SKM-1 treated with dmso at 0.1 percent for 144 hours (cell line): ENCODE data around the gene ITGB1BP2.
A peak's percentile ranks its signal among the peaks of the same experiment; 100 is the strongest.
"Not testable (repeated sequence)": the region's sequence is repeated elsewhere in the genome, so short reads cannot be mapped to it uniquely, and the experiment has no call there.

Source experiments
- DNase-seq: peaks from one replicate; lab custom pipeline; 2025; ENCODE audit not compliant: unreplicated experiment; lab: John Stamatoyannopoulos, UW

The ITGB1BP2 gene

DNA sequence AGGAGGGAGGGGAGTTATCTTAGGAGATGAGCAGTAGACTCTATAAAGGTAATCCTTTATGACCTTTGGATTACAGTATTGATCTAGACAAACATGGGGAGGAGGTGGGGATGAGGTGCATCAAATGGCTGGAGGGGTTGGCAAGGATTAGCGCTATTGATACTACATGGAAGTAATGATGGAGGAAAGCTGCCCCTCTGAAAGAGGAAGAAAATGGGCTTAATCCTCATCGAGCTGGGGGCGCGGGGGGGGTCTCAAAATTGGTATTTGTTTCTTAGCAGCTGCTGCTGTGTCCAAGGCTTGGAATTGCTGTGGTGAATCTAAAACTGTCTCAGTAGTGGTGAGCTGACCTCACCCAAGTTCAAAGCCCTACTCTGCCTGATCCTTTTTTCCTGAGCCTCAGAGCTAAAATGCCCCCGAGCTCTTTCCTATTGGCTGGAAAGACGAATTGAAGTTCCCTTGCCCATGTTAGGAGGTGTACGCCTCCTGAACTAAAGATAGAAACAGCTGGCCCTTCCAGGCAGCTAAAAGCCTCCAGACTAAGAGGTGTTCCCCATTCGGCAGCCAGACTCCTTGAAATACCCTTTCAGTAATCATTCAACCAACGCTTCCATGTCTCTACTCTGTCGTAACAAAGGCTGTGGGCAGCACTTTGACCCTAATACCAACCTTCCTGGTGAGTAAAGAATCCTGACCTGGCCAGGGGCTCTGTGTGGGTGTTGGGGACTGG is at the start of gene ITGB1BP2:
Gene ITGB1BP2 (plus strand): TSS at position 556 of the 730 bp plus-strand sequence. CDS start 57 bp downstream, at position 613.
- no peak for DNase-seq

- DNase-seq = no peak
These were observed 49.3 kb upstream of the ITGB1BP2 start for GRCh38 chrX:71252221-71252620.

DNA sequence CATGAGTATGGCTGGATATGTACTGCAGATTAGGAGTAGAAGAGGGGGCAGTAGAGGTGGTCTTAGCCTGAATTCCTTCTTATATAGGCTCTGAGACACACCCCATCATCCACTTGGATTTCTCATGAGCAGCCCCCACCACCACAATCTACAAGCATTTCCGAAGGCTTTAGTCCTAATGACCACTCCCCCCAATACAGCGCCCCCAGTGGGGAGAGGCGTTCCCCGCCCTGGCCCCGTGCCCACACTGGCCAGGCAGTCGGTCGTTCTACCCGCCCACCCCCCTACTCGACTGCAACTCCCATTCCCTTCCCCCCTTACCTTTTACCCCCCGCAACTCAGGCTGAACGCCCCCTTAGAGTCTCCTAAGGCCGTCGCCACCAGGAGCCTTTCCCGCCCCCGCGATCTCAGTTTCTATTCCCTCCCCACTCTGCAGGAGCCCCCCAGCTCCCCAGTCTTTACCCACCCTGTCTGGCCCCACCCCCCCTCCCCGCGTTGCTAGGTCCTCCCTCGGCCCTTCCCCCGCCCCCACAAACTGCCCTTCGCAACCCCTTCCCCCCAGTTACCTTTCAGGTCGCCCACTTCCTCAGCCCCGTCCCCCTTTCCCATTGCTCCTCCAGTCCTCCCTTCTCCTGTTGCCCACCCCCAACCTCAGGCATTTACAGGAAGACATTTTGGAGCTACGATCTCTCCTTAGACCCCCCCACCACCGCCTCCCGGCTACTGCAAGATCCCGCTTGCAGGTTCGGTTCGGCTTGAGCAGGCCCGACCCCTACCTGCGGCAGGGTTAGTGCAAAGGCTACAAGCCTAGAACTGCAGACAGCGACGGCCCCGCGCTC is 48.1 kb upstream of the ITGB1BP2 start:
- no peak for DNase-seq

GRCh38 chrX:71254092-71254963 is 47.2 kb upstream of the ITGB1BP2 start, which contains the start of gene ZMYM3:
TSS of gene ZMYM3 (minus strand) at chrX:71254140. CDS start at chrX:71253255, 885 bp downstream.
- peak; percentile 54 for DNase-seq

GRCh38 chrX:71256051-71256450 is 45.5 kb upstream of the ITGB1BP2 start:
- DNase-seq = no peak

GRCh38 chrX:71256856-71257255 is 44.7 kb upstream of the ITGB1BP2 start:
- no peak for DNase-seq

GRCh38 chrX:71268624-71269023 is 32.9 kb upstream of the ITGB1BP2 start:
- DNase-seq = not testable (repeated sequence)

DNA sequence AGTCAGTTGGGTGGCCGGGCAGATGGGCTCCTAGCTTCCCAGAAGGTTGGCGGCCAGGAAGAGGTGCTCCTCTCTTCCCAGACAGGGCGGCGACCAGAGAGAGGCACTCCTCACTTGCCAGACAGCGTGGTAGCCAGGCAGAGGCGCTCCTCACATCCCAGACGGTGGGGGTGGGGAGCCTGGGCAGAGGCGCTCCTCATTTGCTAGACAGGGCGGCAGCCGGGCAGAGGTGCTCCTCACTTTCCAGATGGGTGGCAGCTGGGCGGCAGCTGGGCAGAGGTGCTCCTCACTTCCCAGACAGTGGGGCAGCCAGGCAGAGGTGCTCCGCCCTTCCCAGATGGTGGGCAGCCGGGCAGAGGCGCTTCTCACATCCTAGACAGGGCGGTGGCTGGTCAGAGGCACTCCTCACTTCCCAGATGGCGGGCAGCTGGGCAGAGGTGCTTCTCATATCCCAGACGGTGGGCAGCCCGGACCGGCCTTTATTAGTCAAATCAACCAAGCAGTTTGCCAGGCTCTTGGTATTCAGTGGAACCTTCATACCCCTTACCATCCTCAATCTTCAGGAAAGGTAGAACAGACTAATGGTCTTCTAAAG is 31.7 kb upstream of the ITGB1BP2 start:
- DNase-seq = no peak

- DNase-seq = not testable (repeated sequence)
These were observed 29.2 kb upstream of the ITGB1BP2 start for GRCh38 chrX:71272313-71272712.

DNA sequence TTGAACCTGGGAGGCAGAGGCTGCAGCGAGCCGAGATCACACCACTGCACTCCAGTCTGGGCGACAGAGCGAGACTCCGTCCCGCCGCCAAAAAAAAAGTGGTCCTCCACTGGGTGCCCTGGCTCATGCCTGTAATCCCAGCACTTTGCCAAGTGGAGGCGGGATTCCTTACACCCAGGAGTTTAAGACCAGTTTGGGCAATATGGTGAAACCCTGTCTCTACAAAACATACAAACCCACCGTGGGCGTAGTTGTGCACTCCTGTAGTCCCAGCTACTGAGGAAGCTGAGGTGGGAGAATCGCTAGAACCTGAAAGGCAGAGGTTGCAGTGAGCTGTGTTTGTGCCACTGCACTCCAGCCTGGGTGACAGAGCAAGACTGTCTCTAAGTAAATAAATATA is 20.2 kb upstream of the ITGB1BP2 start:
- DNase-seq = not testable (repeated sequence)

DNA sequence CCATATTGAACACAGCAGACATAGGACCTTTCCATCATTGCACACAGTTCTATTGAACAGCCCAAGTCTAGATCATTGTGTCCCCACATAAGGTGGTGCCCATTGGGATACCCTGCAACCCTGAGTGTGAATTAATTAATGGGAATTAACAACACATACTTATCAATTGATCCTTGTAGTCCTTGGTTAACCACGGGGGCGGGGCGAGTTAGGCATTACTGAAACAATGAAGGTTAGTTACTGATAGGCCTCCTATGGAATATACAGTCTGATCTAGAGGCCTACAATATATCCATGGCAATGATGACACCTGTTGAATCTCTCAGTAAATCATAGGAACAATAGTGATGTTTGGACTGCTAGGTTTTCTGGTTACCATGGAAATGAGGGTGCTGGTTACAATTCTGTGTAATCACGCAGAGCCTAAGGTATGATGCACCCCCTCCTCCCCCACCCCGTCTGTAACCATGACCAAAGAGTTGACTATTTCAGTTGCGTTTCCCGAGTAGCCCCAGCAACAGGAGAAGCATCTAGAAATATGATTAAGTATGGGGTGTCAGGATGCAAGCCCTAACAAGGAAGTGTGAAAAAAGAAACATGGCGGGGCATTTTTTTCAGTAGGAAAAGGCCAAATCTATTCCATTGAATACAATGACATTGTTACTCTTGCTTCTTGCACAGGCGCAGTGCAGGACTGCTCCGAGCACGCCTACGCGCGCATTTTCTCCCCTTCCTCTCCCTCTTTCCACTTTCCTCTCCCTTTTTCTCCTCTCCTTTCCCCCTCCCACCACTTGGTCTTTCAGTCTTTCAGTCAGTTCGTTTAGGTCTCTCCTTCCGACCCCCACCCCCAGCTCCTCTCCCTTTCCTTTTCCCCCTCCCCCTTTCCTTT is 18.8 kb upstream of the ITGB1BP2 start:
- DNase-seq = no peak

DNA sequence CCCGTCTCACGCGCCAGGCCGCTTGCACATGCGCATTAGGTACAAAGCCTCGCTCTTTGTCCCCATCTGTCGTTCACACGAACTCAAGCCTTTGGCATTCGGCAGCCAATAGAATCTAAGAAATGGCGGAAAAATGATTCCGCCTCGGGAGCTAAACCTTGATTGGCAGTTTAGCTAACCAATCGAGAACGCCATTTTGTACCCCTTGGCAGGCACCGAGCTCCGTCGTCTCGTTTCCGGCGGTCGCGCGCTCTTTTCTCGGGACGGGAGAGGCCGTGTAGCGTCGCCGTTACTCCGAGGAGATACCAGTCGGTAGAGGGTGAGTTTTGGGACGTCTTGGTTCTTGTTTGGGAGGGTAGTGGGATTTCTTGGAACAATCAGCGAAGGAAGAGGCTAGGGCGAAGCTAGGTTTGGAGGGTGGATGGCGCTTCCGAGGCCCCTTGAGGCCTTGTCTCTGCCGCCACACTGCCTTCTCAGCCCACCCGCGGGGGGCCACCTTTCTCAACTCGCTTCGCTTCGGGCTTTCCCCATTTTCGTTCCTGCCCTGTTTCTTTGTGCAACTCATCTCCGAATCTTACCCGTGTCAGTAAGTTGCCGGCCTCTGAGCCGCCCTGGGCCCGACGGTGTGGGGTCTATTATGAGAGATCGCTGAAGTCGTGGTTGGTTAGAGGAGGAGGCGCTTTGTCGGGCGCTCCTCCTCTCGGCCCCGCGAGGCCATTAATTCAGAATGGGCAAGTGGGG is 18.0 kb upstream of the ITGB1BP2 start, which contains the start of gene NONO:
Gene NONO (plus strand): TSS at position 233 of the 741 bp plus-strand sequence. CDS start 7,003 bp downstream, outside the sequence.
- DNase-seq = peak; percentile 87

DNA sequence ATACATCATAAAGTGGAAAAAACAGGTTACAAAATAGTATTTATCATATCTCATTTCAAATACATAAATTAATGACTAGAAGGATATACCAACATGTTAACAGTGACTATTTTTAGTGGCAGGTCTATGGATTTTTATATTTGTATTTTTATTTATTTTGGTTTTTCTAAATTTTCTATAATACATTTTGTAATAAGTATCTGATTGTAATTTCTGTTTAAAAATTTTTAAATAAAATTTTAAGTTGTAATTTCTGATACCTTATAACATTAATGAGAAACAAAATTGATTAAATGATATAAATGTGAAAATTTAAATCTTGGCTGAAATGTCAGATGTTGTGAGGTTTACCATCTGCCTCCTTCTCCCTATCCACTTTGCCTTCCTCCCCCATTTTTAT is 15.6 kb upstream of the ITGB1BP2 start:
- DNase-seq = no peak

DNA sequence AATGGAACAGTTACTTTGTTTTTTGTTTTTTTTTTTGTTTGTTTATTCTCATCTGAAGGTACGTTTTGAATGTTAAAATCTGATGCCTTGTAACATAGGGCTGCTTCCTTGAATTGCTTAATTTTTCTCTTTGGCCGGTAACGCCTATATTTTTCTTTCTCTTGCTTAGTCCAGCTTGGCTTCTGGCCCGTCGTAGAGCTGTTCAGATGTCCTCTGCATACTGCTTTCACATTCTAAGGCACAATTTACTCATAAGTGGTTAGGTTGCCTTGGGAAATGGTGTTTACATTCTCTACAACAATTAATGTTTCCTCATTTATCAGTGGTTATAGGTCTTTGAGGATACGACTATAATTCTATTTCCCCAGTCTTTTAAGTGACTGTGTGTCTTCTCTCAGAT is 10.2 kb upstream of the ITGB1BP2 start:
- no peak for DNase-seq

GRCh38 chrX:71292669-71293365 is 8.7 kb upstream of the ITGB1BP2 start:
- DNase-seq = no peak

- DNase-seq = no peak
These were observed 4.7 kb upstream of the ITGB1BP2 start for GRCh38 chrX:71296806-71297205.

DNA sequence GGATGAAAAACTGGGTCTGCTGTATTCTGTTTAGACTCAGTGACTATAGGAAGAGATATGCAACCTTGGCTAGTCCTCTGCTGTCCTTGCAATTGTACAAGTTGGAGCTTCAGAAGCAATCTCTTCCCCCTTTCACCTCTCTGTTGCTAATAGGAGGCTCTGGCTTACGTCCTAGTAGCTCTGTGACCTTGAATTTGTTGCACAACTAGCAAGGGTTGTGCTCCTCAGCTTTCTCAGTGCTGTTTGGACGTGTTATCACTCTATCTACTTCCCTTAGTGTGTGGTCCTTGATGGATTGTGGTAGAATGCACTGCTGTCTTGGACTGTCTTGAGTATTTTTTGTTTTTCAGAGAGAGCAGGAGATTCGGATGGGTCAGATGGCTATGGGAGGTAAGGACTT is 3.4 kb upstream of the ITGB1BP2 start:
- DNase-seq = no peak

- DNase-seq = not testable (repeated sequence)
These were observed 1.5 kb upstream of the ITGB1BP2 start for GRCh38 chrX:71300064-71300463.
